GM18508 (cell line): ENCODE results near the gene CLMP.

Source experiments
- ATAC-seq: cut with Tn5 transposase; IDR thresholded peaks from one replicate; pipeline ENCODE4 v1.9.1; 2021; ENCODE audit warnings: moderate number of reproducible peaks; ENCODE audit not compliant: insufficient read depth, unreplicated experiment

The CLMP gene

GRCh38 chr11:123045101-123045500, 149.9 kb downstream of the CLMP start:
- ATAC-seq: no peak

- no peak for ATAC-seq
These were observed 153.9 kb downstream of the CLMP start for GRCh38 chr11:123041185-123041584.

DNA sequence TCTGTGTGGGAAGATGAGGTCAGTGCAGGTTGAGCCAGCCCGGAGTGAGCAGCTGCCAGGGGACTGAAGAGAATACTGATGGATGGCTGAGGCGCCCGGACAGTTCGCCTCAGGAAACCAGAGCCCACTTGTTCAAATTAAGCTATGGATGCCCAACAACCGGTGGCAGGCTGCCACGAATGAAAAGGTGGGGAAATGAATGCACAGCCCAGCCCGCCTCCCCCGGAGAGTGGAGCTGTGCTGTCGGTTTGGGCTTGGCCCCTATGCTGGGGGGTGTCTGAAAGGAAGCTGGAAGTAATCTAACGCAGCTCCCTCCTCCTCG, 155.0 kb downstream of the CLMP start:
- no peak for ATAC-seq

- ATAC-seq: no peak
These were observed 159.2 kb downstream of the CLMP start for GRCh38 chr11:123035831-123036230.

- no peak for ATAC-seq
These were observed 160.5 kb downstream of the CLMP start for GRCh38 chr11:123034597-123034996.

GRCh38 chr11:123033895-123034294, 161.2 kb downstream of the CLMP start:
- ATAC-seq: no peak

- no peak for ATAC-seq
These were observed 164.5 kb downstream of the CLMP start for GRCh38 chr11:123030517-123030916.

DNA sequence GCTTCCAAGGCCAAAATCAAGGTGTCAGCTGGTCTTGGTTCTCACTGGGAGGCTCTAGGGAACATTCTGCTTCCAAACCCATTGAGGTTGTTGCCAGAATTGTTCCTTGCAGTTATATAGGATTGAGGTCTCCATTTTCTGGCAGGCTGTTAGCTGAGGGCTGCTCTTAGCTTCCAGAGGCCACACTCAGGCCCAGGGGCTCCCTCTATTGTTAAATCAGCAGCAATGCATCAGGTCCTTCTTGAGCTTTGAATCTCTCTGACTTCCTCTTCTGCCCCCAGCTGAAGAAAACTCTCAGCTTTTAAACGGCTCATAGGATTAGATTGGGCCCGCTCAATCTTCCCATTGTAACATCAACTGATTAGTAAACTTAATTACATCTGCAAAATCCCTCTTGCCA, 174.1 kb downstream of the CLMP start:
- ATAC-seq: peak; percentile 55
